Activated naive CD4-positive, alpha-beta T cell treated with anti-CD3 and anti-CD28 coated beads, Interleukin-2, amount 50 U/mL, for 24 hours (primary cell): ENCODE data around the gene PDE5A.
"Not testable (repeated sequence)": the region's sequence is repeated elsewhere in the genome, so short reads cannot be mapped to it uniquely, and the experiment has no call there.

Source experiments
- H3K27ac Mint-ChIP-seq: one replicate; pipeline ENCODE4 v1.8.0; 2021; ENCODE audit warnings: mild to moderate bottlenecking, mixed read lengths
- H3K27me3 Mint-ChIP-seq: one replicate; pipeline ENCODE4 v1.8.0; 2021; ENCODE audit warnings: mixed read lengths
- H3K36me3 Mint-ChIP-seq: one replicate; pipeline ENCODE4 v1.8.0; 2021; ENCODE audit warnings: mixed read lengths
- H3K4me1 Mint-ChIP-seq: one replicate; pipeline ENCODE4 v1.8.0; 2021; ENCODE audit warnings: mixed read lengths
- H3K4me3 Mint-ChIP-seq: one replicate; pipeline ENCODE4 v1.8.0; 2021; ENCODE audit warnings: mild to moderate bottlenecking, mixed read lengths
- H3K9me3 Mint-ChIP-seq: one replicate; pipeline ENCODE4 v1.8.0; 2021; ENCODE audit warnings: mixed read lengths

PDE5A gene

GRCh38 chr4:119454491-119455270 lies 173.9 kb downstream of the PDE5A start:
- H3K4me1 Mint-ChIP-seq, H3K9me3 Mint-ChIP-seq, H3K36me3 Mint-ChIP-seq, H3K27me3 Mint-ChIP-seq: not testable (repeated sequence)
- Mint-ChIP-seq H3K27ac (peak overlapping the region; percentile 99), H3K4me3 (peak overlapping the region; percentile 91)

GRCh38 chr4:119454151-119454490 lies 174.5 kb downstream of the PDE5A start:
- H3K9me3 Mint-ChIP-seq, H3K4me1 Mint-ChIP-seq, H3K27me3 Mint-ChIP-seq, H3K36me3 Mint-ChIP-seq: not testable (repeated sequence)
- peak overlapping the region; percentile 91 for H3K4me3 Mint-ChIP-seq
- H3K27ac Mint-ChIP-seq, result peak overlapping the region; percentile 99

GRCh38 chr4:119453286-119453685 lies 175.3 kb downstream of the PDE5A start:
- not testable (repeated sequence) for H3K4me3 Mint-ChIP-seq, H3K4me1 Mint-ChIP-seq, H3K9me3 Mint-ChIP-seq, H3K27ac Mint-ChIP-seq, H3K36me3 Mint-ChIP-seq, H3K27me3 Mint-ChIP-seq

DNA sequence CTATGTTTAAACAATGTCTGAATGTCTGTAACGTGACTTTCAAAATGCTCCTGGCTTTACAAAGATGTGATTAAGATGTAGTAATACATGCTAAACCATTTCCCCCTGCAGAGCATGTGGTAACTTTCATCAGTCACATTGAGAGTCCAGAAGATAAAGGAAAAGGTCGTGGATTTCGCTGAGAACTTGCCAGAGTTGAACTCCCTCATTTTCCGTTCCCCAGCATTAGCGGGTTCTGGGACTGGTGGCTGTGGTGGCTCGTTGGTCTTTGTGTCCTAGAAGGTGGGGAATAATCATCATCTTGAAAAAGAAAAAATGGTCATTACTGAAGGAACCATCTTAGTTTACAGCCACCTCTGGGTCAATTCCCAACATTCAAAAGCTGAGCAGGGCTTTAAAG lies 178.8 kb downstream of the PDE5A start:
- not testable (repeated sequence) for H3K27ac Mint-ChIP-seq, H3K27me3 Mint-ChIP-seq, H3K9me3 Mint-ChIP-seq, H3K4me1 Mint-ChIP-seq, H3K4me3 Mint-ChIP-seq, H3K36me3 Mint-ChIP-seq
